Measurements from ENCODE around the gene SCART1.
"Not testable (repeated sequence)": the region's sequence is repeated elsewhere in the genome, so short reads cannot be mapped to it uniquely, and the experiment has no call there.

Gene SCART1

DNA sequence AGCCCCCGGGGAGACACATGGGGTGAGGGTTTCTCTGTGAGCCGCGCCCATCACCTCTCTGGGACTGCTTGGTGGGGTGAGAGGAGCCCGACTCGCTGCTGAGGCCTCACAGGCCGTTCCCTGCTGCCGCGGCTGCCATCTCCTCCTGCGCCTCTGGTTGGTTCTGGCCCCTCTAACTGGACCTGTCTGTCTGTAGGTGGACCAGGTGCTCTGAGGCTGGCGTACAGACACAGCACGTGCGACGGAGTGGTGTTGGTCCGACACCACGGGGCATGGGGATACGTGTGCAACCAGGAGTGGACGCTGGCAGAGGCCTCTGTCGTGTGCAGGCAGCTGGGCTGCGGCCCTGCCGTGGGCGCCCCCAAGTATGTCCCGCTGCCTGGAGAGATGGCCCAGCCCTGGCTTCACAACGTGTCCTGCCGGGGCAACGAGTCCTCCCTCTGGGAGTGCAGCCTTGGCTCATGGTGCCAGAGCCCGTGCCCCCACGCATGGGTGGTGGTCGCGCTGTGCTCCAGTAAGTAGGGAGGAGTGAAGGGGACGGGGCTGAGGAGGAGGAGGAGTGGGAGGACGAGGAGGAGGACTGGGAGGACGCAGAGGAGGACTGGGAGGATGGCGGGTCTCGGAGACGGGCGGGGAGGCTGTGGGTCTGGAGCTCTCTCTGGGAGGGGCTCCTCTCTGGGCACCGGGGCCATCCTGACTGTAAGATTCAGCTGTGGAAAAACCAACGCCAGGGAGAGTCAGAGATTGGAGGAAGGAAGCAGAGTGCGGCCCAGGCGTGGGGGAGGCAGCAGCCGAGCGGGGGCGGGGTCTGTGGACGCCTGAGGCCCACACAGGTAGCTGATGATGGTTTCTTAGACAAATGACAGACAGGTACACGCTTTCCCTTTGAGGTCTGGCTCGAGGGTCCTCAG is 2.6 kb downstream of the SCART1 start:
- DNase-seq (ENCODE audit: low spot score), result no peak

DNA sequence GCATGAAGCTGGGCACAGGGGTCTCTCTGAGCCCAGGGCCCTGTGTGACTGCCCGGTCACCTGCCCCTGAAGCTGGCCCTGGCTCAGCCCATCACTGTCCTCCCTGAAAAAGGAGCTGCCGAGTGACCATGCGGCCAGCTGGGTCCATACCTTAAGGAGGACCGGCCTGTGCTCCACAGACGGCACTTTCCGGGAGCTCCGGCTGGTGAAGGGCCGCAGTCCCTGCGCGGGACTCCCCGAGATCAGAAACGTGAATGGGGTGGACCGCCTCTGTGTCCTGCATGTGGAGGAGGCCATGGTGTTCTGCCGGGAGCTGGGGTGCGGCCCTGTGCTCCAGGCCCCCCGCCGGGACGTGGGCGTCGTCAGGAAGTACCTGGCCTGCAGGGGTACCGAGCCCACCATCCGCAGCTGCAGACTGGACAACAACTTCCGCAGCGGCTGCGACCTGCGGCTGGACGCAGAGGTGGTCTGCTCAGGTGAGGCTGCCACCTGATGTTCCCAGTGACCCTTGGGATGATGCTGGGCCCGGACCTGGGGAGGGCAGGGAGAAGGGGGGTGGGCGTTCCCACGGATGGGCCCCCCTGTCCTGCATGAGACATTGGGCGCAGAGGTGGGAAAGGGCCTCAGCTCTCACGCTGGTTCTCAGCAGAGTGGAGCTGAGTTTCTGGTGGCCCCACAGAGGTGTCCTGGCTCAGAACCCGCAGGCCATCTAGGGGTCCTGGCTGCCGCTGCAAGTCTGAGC is 3.5 kb downstream of the SCART1 start:
- DNase-seq (ENCODE audit: low spot score), result no peak

DNA sequence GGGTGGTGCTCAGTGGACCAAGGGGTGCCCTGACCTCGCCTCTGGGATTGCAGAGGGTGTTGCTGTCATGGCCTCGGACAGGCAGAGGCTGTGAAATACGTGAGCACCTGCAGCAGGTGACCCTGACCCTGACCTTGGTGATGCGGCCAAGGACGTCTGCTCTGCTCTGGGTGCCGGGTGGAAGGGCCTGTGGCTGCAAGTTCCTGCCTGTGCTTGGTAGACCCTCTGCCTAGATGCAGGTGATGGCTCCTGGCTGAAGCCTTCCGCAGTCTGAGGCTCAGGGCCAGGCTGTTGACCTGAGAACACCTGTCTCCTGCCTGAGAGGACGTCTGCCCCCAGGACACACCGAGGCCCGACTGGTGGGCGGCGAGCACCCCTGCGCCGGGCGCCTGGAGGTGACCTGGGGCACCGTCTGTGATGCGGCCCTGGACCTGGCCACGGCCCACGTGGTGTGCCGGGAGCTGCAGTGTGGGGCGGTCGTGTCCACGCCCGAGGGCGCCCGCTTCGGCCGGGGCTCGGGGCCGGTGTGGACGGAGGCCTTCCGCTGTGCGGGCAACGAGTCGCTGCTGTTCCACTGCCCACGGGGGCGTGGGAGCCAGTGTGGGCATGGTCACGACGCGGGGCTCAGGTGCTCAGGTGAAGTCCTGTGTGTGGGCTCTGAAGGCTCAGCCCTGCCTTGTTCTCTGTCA is 4.4 kb downstream of the SCART1 start:
- no peak for DNase-seq (ENCODE audit: low spot score)

DNA sequence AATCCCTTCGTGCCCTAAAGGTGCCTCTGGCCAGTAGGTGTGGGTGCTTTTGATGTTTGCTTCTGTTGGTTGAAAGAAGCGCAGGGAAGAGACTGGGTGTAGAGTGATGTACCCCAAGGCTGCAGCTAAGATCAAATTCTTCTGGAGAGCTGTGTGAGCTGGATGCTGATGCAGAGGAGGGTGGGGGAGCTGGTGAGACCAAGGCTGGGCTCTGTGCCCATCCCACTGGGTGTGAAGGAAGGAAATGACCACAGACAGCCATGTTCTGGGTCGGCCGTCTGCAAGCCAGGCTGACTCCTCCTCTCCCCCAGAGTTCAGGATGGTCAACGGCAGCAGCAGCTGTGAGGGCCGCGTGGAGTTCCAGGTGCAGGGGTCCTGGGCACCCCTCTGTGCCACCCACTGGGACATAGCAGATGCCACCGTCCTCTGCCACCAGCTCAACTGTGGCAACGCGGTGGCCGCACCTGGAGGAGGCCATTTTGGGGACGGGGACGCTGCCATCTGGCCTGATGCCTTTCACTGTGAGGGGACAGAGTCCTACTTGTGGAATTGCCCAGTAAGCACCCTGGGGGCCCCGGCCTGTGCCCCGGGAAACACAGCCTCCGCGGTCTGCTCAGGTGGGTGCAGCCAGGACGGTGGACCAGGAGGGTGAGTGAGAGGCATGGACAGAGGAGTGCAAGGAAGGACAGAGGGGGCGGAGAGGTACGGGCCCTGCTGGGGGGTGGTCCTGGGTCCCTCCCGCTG is 5.1 kb downstream of the SCART1 start:
- DNase-seq (ENCODE audit: low spot score), result no peak

DNA sequence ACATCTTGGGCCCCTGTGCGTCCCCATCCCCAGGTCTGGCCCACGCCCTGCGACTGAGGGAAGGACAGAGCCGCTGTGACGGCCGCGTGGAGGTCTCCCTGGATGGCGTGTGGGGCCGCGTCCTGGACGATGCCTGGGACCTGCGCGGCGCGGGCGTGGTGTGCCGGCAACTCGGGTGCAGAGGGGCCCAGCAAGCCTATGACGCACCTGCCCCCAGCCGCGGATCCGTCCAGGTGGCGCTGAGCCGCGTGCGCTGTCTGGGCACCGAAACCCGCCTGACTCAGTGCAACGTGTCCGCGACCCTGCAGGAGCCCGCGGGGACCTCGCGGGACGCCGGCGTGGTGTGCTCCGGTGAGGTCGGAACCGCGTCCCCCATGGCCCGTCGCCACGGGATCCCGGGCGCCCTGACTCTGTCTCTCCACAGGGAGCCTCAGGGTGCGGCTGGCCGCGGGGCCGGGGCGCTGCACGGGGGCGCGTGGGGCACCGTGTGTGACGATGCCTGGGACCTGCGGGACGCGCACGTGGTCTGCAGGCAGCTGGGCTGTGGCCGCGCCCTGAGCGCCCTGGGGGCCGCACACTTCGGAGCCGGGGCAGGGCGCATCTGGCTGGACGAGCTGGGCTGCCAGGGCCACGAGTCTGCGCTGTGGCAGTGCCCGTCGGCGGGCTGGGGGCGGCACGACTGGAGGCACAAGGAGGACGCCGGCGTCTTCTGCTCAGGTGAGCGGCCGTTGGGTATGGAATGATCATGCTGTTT is 5.9 kb downstream of the SCART1 start:
- DNase-seq (ENCODE audit: low spot score), result no peak

DNA sequence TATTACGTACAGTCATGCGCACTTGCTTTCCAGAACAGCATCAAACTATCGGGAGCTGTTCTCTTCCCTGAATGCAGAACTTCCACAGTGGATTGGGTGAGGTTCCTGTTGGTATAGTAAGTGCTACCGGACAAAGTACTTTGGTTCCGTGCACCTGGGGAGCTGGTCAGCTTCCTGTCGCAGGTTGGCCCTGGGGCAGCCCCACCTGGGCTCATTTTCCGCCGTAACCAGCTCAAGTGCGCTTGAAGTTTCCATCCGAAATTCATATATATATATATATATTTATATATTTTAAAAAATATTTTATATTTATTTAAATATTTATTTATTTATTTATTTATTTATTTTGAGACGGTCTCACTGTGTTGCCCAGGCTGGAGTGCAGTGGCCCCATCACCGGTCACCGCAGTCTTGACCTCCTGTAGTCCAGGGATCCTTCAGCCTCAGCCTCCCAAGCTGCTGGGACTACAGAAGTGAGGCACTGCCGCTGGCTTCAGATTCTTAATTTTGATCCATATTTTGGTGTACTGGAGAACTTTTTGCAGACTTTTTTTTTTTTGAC is 6.5 kb downstream of the SCART1 start:
- no peak for DNase-seq (ENCODE audit: low spot score)

DNA sequence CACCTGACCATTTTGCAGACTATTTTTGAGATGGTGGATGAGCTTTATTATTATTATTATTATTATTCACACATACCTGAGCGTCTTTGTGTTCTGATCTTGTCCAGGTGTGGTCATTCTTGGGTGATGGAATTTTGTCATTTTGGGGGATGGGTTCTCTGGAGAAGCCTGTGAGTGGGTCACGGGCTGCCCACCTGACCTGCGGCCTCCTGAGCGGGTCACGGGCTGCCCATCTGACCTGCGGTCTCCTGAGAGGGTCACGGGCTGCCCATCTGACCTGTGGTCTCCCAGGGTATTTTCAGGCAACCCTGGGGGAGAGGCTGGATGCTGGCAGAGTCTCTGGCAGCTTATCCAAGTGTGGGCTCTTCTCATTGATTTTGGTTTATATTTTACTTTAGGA is 7.3 kb downstream of the SCART1 start:
- DNase-seq (ENCODE audit: low spot score), result no peak

DNA sequence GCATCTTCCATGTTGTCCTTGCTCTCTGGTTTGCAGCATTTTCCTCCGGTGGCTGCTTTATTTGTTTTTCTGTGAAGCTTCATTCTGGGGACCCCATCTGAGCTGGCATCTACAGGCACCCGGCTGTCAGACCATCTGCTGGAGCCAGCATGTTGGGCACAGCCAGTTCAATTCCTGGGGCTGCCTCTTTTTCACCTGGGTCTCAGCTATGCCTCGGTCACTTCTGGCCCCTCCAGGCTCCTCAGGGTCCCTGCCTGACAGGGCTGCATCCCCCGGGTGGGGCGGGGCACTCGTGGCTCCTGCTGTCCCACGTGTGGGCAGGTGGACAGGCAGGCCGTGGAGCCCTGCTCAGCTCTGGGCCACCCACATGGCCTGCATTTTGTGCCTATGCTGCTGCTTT is 8.1 kb downstream of the SCART1 start:
- no peak for DNase-seq (ENCODE audit: low spot score)

DNA sequence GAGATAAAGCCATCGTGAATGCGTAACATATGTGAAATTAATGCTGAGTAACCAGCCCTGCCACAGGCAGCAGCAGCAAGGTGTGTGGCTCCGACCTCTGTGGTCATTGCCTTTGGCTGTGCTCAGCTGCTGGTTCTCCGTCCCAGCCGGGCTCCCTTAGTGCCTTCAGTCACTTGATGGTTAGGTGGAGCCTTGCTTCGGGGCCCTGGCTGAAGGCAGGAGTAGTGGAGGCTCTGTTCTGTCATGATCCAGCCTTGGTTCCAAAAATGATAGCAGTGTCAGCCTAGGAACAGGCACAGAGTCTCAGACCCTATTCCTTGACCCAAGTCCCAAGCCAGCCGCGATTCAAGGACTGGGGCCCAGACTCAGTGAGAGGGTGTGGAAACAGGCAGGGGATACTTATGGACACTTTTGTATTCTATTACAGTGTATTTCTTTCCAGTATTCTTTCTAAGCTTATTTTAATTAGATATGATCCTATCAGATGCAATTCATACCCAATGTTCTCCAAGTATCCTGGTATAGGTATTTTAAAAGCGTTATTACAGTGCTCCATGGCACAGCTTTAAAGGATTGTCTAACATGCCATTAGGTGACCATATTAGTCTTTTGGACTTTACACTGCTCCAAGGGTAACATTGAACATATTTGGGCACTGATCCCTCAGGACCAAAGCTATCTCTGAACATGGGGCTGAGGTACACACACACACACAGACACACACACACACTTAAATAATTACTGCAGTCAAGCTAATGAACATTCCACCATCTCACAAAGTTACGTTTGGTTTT is 9.0 kb downstream of the SCART1 start:
- DNase-seq (ENCODE audit: low spot score), result no peak

DNA sequence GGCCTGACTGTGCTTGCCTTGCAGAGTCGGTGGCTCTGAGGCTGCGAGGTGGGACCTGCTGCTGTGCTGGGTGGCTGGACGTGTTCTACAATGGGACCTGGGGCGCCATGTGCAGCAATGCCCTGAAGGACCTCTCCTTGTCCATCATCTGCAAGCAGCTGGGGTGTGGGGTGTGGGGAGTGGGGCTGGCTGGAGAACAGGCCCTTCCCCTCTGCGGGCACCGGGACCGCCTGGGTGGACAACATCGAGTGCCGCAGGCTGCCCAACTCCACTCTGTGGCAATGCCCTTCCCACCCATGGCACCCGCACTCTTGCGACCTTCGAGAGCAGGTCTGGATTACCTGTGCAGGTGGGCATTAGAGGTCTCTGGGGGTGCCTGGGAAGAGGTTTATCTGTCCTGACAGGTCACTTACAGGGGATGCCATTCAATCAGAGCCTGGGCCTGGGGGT is 10.9 kb downstream of the SCART1 start:
- DNase-seq (ENCODE audit: low spot score), result no peak

DNA sequence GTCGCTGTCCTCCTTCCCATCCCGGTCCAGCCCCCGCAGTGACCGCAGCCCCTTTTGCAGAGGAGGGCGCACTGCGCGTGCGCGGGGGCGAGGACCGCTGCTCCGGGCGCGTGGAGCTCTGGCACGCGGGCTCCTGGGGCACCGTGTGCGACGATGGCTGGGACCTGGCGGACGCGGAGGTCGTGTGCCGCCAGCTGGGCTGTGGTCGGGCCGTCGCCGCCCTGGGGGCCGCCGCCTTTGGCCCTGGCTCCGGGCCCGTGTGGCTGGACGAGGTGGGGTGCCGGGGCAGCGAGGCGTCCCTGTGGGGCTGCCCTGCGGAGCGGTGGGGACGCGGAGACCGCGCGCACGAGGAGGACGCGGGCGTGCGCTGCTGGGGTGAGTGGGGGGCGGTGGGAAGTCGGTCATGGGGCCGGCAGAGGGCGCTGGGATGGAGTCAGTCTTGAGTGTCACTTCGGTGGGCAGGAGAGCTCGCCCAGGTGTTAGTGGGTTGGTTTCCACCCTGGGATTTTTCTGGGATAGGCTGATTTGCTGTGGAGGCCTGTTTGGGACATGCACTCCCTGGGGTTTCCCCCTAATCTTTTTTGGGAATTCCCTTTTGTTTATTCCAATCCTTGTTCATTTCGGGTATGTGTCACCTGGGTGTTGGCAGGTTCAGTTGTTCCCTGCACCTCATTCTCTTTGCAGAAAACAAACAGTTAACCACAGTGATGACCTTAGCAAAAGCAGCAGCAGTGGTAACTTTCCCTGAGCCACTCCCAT is 11.6 kb downstream of the SCART1 start:
- DNase-seq (ENCODE audit: low spot score), result no peak

DNA sequence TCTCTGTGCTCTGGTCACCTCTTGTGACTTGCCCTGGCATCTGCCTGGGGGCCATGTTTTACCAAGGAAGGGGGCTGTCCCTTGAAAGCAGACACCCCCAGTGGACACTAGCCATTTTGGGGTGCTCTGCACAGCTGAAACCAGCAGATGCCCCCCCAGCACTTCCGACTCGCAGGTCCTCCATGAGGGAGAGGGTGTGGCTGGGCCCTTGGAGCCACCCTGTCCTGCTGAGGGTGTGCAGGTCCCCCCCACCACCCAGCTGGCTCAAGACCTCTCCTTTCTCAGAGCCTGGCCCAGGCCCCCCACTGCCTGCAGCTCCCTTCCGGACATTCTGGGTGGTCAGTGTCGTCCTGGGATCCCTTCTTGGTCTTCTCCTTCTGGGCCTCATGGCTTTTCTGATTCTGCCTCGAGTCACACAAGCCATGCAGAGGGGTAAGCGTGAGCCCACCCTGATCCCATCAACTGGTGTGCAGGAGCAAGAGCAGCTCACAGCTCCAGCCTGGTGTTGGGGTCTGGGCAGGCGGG is 12.3 kb downstream of the SCART1 start:
- DNase-seq (ENCODE audit: low spot score), result no peak

DNA sequence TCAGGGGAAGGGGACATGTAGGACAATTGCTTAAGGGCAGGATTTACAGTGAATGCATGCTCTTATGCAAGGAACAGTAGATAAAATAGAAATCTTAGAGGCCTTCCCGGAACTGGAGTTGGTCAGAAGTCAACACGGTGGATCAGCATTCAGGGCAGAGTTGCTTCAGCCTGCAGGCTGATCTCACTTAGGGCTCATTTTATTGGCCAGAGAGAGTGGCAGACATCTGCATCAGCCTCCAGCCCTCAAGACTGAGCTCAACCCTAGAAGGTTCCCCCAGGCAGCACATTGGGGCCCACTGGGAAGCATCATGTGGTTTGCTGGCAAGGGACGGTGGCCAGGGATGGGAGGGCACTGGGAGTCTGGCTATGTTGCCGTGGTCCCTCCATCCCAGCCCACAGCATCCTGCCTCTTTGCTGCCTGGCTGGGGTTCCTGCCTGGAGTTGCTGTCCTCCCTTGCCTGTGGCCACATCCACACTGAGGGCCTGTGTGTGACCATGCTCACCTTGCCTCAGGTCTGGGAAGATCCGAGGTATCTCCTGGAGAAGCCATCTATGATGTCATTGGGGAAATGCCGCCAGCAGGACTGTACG is 13.0 kb downstream of the SCART1 start:
- no peak for DNase-seq (ENCODE audit: low spot score)

DNA sequence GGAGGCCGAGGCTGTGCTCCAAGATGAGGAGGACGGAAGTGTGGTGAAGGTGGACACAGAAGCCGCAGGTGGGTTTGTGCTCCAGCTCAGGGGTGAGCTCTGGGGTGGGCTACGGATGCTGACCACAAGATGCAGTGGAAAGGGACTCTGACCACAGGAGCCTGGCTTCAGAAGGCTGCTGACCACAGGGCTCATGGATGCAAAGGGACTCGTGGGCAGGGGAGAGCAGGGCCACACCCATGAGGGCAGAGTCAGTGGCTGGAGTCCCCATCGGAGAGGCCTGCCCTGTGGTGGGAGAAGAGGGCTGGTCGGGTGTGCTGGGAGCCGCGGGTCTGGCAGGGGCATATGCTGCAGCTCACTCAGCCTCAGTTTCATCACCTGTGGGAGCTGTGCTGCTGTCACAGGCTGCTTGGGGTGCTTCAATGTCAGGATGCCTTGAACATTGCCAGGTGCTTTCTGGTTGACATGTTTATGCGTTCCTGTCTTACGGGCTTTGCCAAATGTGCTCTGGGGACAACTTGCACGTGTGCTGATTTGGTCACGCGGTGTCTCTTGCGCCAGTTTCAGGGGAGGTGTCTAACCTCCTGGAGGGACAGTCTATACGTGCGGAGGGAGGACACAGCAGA is 13.7 kb downstream of the SCART1 start:
- no peak for DNase-seq (ENCODE audit: low spot score)

DNA sequence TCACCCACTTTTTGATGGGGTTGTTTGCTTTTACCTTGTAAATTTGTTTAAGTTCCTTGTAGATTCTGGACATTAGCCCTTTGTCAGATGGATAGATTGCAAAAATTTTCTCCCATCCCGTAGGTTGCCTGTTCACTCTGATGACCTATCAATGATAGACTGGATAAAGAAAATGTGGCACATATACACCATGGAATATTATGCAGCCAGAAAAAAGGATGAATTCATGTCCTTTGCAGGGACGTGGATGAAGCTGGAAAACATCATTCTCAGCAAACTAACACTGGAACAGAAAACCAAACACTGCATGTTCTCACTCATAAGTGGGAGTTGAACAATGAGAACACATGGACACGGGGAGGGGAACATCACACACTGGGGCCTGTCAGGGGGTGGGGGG is 15.5 kb downstream of the SCART1 start:
- not testable (repeated sequence) for DNase-seq (ENCODE audit: low spot score)

DNA sequence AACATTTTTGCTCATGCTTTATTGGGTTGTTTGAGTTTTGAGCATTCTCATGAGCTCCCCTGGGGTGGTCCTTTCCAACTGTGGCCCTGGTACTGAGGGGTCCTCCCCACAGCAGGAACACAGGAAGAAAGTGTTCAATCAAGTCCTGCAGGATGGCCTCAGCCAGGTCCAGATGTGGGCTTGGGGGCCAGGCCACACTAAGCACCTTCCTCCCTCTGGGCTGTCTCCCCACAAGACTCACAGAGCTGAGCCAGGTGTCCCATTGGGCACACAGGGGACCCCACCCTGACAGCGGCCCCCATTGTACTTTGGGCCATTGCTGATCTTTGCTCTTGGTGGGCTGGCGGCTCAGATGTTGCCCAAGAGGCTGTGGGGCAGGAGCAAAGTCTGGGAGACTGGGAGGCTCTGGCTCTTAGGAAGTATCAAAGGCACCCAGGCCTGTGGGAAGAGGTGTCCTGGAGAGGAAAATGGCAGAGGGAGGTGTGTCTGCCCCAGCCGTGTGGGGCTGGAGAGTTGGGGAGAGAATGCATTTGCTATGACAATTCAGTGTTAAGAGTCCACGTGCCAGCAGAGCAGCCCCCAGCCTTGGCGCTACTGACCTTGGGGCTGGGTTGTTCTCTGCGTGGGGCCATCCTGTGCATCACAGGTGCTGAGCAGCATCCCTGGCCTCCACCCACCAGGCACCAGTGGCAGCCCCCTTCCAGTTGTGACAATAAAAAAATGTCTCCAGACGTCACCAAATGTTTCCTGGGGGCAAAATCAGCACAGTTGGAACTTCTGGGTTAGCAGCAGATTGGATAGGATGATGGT is 17.8 kb downstream of the SCART1 start:
- no peak for DNase-seq (ENCODE audit: low spot score)

DNA sequence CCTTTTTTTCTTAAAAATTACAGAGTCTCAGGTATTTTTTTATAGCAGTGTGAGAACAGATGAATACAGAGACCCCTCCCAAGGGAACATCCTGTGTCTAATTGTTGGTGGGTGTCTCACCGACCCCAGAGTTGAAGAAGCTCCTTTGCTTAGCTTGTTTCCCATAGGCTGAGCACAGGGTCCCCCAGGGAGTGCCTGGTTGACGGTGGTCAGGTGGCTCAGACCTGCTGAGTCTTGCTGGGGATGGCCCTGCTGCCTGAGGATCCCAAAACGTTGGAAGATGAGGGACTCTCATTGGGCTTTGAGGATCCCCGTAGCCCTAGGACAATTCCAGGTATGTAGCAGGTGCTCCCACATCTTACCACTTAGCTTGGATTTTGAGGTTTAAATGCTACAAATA is 19.5 kb downstream of the SCART1 start:
- DNase-seq (ENCODE audit: low spot score), result no peak
